ENCODE results near the gene CASKIN1.
"Not testable (repeated sequence)": the region's sequence is repeated elsewhere in the genome, so short reads cannot be mapped to it uniquely, and the experiment has no call there.

Gene CASKIN1

DNA sequence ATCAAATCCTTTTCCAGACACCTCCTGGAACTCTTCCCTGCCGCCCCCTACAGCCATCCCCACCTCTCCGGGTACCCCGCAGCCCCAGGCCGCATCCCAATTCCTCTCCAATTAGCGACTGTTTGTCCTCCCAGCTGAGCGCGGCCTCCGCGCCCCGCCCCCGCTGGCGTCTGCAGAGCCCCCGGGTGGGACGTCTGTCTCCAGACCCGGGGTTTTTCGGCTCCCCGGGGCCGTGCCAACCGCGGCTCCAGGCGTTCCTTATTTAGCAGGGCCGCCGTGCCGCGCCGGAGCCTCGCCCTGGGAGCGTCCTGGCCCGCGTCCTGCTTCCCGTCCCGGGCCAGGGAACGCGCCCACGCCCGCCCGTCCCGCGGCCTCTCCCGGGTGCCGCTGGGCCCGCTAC is 61.3 kb downstream of the CASKIN1 start:
- DNase-seq (ENCODE audit: low read depth): not testable (repeated sequence)

DNA sequence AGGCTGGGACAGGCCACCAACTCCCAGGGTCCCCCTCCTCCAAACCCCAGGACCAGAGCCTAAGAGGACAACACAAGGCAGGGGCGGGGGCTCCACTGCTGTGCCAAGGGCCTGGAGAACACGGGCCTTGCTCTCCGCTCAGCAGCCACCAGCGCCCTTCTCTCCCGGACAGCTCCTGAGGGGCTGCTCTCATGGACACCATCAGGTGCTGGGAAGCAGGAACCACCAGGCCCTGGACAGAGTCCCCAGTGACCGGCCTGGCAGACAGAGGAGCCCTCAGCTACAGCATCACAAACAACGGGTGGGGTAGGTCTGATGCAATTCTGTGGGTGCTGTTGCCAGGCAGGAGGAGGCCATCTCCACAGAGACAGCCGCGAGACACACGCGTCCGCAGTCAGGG is 62.6 kb downstream of the CASKIN1 start:
- not testable (repeated sequence) for DNase-seq (ENCODE audit: low read depth)

DNA sequence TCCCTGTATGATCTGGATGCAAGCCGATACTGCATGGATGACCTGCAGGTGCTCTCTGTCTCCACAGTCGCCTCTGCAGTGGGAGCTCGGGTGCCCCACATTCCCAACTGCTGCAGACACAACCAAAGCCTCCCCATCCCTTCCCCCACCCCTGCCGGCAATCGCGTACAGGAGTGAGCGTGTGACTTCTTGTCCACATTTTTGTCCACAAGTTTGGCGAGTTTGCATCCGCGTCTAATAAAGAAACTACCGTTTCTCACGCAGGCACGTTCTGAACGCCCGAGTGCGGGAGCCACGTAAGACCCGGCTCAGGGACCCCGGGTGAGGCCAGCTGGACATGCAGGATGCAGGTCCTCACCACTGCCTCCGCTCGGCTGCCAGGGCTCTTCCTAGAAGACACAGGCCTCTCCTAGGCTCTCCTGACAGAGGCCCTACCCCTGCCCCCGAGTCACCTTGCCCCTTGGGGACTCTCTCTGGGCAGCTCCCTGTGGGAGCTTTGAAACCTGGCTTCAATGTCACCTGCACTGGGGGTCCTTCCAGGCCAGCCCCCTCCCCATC is 66.4 kb downstream of the CASKIN1 start:
- peak; percentile 17 for DNase-seq (ENCODE audit: low read depth)

DNA sequence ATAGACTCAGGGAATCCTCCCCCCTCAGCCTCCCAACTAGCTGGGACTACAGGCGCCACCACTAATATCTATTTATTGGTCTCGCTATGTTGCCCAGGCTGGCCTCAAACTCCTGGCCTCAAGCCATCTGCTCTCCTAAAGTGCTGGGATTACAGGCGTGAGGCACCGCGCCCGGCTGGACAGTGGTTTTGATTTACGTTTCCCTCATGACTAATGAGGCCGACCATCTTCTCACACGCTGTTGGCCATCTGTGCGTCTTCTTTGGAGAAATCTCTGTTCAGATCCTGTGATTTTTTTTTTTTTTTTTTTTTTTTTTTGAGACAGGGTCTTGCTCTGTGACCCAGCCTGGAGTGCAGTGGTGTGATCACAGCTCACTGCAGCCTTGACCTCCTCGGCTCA is 67.2 kb downstream of the CASKIN1 start:
- DNase-seq (ENCODE audit: low read depth): peak; percentile 82

DNA sequence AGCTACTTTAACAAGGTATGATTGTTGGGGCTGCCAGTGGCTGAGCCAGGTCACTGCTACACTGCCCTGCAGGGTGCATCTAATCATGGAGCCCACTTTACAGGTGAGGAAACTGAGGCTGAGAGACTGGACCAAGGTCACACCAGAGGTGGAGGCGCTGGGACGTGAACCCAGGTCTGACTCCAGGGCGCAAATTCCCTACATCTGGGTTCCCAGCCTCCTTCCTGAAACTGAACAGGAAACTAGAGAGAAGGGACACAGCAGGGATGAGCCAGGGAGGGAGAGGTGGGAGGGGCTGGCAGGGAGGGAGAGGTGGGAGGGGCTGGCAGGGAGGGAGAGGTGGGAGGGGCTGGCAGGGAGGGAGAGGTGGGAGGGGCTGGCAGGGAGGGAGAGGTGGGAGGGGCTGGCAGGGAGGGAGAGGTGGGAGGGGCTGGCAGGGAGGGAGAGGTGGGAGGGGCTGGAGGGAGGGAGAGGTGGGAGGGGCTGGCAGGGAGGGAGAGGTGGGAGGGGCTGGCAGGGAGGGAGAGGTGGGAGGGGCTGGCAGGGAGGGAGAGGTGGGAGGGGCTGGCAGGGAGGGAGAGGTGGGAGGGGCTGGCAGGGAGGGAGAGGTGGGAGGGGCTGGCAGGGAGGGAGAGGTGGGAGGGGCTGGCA is 68.7 kb downstream of the CASKIN1 start:
- peak; percentile 67 for DNase-seq (ENCODE audit: low read depth)

All from ELR (cell line).